H1 (cell line): Measurements from ENCODE around the gene NT5C. TPM values are rescaled to one million over a fixed set of nuclear protein-coding genes. Genes with fewer than 3 reads are reported as not detected.

ENCODE experiments used
- CTCF ChIA-PET: fragments of 300-600 bp; sonication (Branson Sonifier 250); formaldehyde crosslinking; loops from one replicate; lab custom pipeline; 2021; ENCODE audit not compliant: partially characterized antibody; lab: Charles Lee
- POLR2A ChIA-PET: fragments of 300-600 bp; sonication (Branson Sonifier 250); formaldehyde crosslinking; loops from one replicate; lab custom pipeline; 2021; ENCODE audit warnings: inconsistent platforms; ENCODE audit not compliant: partially characterized antibody; lab: Charles Lee
- DNase-seq, 2 experiments: peaks; one replicate each; pipeline versions ENCODE4 v3.0.0 to v3.0.0-alpha.2; 2010 to 2022; ENCODE audit warnings: low spot score in 2 of 2, low read depth in 1 of 2, mixed read lengths in 1 of 2
- FAIRE-seq: peaks from 2 replicates; lab custom pipeline; 2011; peaks lifted over from hg19 to GRCh38; lab: Jason Lieb, UNC
- H2AFZ ChIP-seq: 2 replicates; pipeline ENCODE4 v1.8.1; 2012; ENCODE audit warnings: low read length, inconsistent platforms
- H2AK5ac ChIP-seq: 2 replicates; pipeline ENCODE4 v1.6.1; 2013; ENCODE audit warnings: low read depth, low read length
- H2BK120ac ChIP-seq: replicated peaks from 2 replicates; pipeline ENCODE3; 2013; ENCODE audit warnings: low read depth, low read length, inconsistent platforms
- H2BK12ac ChIP-seq: 2 replicates; pipeline ENCODE4 v1.6.1; 2013; ENCODE audit warnings: low read depth, low read length
- H2BK15ac ChIP-seq: 2 replicates; pipeline ENCODE4 v1.6.1; 2013; ENCODE audit warnings: low read length
- H2BK20ac ChIP-seq: 2 replicates; pipeline ENCODE4 v1.6.1; 2013; ENCODE audit warnings: low read length
- H2BK5ac ChIP-seq: 2 replicates; pipeline ENCODE4 v1.6.1; 2013; ENCODE audit warnings: low read depth, low read length
- H3K14ac ChIP-seq: 2 replicates; pipeline ENCODE4 v1.6.1; 2013; ENCODE audit warnings: inconsistent platforms; ENCODE audit not compliant: insufficient read length
- H3K18ac ChIP-seq: 2 replicates; pipeline ENCODE4 v1.6.1; 2013; ENCODE audit warnings: low read length; ENCODE audit errors: extremely low read depth
- H3K23ac ChIP-seq: 2 replicates; pipeline ENCODE4 v1.6.1; 2013; ENCODE audit warnings: inconsistent platforms; ENCODE audit not compliant: insufficient read length
- H3K23me2 ChIP-seq: 2 replicates; pipeline ENCODE4 v1.6.1; 2013; ENCODE audit warnings: low read depth, low read length
- H3K27ac ChIP-seq: 2 replicates; pipeline ENCODE4 v1.6.1; 2011; ENCODE audit warnings: low read depth, low read length, inconsistent platforms
- H3K27me3 ChIP-seq, 4 experiments: replicated peaks in 1 of 4; 1 replicate in 1 of 4; 2 replicates in 3 of 4; pipeline versions ENCODE4 v1.6.1 to v1.8.1; 2011 to 2013; ENCODE audit warnings: low read length in 3 of 4, mild to moderate bottlenecking in 3 of 4, inconsistent platforms in 2 of 4, mixed read lengths in 2 of 4, moderate library complexity in 1 of 4; ENCODE audit not compliant: control insufficient read depth in 3 of 4, insufficient read depth in 3 of 4; ENCODE audit errors: extremely low read depth in 1 of 4
- H3K36me3 ChIP-seq, 4 experiments: 2 replicates each; pipeline versions ENCODE4 v1.6.1 to v1.8.1; 2011 to 2013; ENCODE audit warnings: mild to moderate bottlenecking in 4 of 4, low read length in 3 of 4, moderate library complexity in 2 of 4, control low read depth in 1 of 4, inconsistent platforms in 1 of 4; ENCODE audit not compliant: insufficient read depth in 4 of 4, control insufficient read depth in 2 of 4
- H3K4ac ChIP-seq: replicated peaks from 2 replicates; pipeline ENCODE3; 2013; ENCODE audit warnings: low read length, low read depth, mixed read lengths, inconsistent platforms; ENCODE audit not compliant: insufficient read length
- H3K4me1 ChIP-seq, 4 experiments: replicated peaks in 1 of 4; 1 replicate in 1 of 4; 2 replicates in 3 of 4; pipeline versions ENCODE4 v1.6.1 to v1.8.1; 2011 to 2013; ENCODE audit warnings: low read length in 3 of 4, inconsistent platforms in 2 of 4, mixed read lengths in 1 of 4; ENCODE audit not compliant: insufficient read depth in 4 of 4, control insufficient read depth in 3 of 4
- H3K4me2 ChIP-seq, 2 experiments: 2 replicates each; pipeline versions ENCODE4 v1.6.1 to v1.8.1; 2011 to 2013; ENCODE audit warnings: low read depth in 2 of 2, low read length in 2 of 2, control low read depth in 1 of 2, inconsistent platforms in 1 of 2, mild to moderate bottlenecking in 1 of 2; ENCODE audit not compliant: insufficient read depth in 1 of 2
- H3K4me3 ChIP-seq, 4 experiments: fragments of 200-600, 300-600 bp in 1 of 4; sonication (generic), shearing (Covaris generic), sonication (Bioruptor Twin) in 1 of 4; 2 replicates each; pipeline versions ENCODE4 v1.5.1 to v1.8.1; 2011 to 2016; ENCODE audit warnings: low read length in 4 of 4, low read depth in 3 of 4, control low read depth in 2 of 4, inconsistent platforms in 2 of 4, mild to moderate bottlenecking in 2 of 4, mixed read lengths in 1 of 4, moderate library complexity in 1 of 4; ENCODE audit not compliant: insufficient read depth in 2 of 4; ENCODE audit errors: extremely low read depth in 1 of 4
- H3K56ac ChIP-seq: replicated peaks from 2 replicates; pipeline ENCODE3; 2013; ENCODE audit warnings: low read depth, mild to moderate bottlenecking, mixed read lengths, low read length, inconsistent platforms; ENCODE audit not compliant: insufficient read length
- H3K79me1 ChIP-seq: 2 replicates; pipeline ENCODE4 v1.6.1; 2013; ENCODE audit warnings: low read depth, low read length, control low read depth
- H3K79me2 ChIP-seq, 2 experiments: 2 replicates each; pipeline versions ENCODE4 v1.6.1 to v1.8.1; 2012 to 2013; ENCODE audit warnings: low read length in 2 of 2, mild to moderate bottlenecking in 2 of 2, inconsistent platforms in 1 of 2; ENCODE audit not compliant: insufficient read depth in 2 of 2, control insufficient read depth in 1 of 2
- H3K9ac ChIP-seq, 4 experiments: replicated peaks in 1 of 4; 1 replicate in 1 of 4; 2 replicates in 3 of 4; pipeline versions ENCODE4 v1.6.1 to v1.8.1; 2011 to 2013; ENCODE audit warnings: low read depth in 3 of 4, low read length in 3 of 4, control low read depth in 2 of 4, mild to moderate bottlenecking in 2 of 4, moderate library complexity in 2 of 4, inconsistent platforms in 1 of 4; ENCODE audit errors: extremely low read depth in 1 of 4
- H3K9me3 ChIP-seq, 2 experiments: 2 replicates each; pipeline versions ENCODE4 v1.6.1 to v1.8.1; 2012 to 2013; ENCODE audit warnings: mild to moderate bottlenecking in 2 of 2, moderate library complexity in 2 of 2, control low read depth in 1 of 2, inconsistent platforms in 1 of 2, low read depth in 1 of 2, low read length in 1 of 2, mixed read lengths in 1 of 2; ENCODE audit not compliant: insufficient read depth in 2 of 2
- H4K20me1 ChIP-seq, 2 experiments: replicated peaks in 1 of 2; 2 replicates each; pipeline versions ENCODE3 to v1.8.1; 2011 to 2013; ENCODE audit warnings: inconsistent platforms in 2 of 2, low read length in 2 of 2, mild to moderate bottlenecking in 1 of 2; ENCODE audit not compliant: insufficient read depth in 2 of 2, control insufficient read depth in 1 of 2
- H4K5ac ChIP-seq: 2 replicates; pipeline ENCODE4 v1.6.1; 2013; ENCODE audit warnings: low read length, low read depth, mixed read lengths, inconsistent platforms; ENCODE audit not compliant: insufficient read length
- H4K8ac ChIP-seq: 2 replicates; pipeline ENCODE4 v1.8.0; 2013; ENCODE audit warnings: mild to moderate bottlenecking, moderate library complexity, low read length, inconsistent platforms; ENCODE audit not compliant: insufficient read depth; ENCODE audit errors: extremely low read depth
- H4K91ac ChIP-seq: replicated peaks from 2 replicates; pipeline ENCODE3; 2013; ENCODE audit warnings: low read length, mixed read lengths, inconsistent platforms; ENCODE audit not compliant: insufficient read length
- FOSL1 ChIP-seq: IDR thresholded peaks from 2 replicates; pipeline ENCODE4 v1.6.1; 2011; ENCODE audit warnings: mild to moderate bottlenecking, low read depth, low read length, moderate library complexity; ENCODE audit not compliant: insufficient read depth
- JUN ChIP-seq: IDR thresholded peaks from 2 replicates; pipeline ENCODE4 v1.6.1; 2011; ENCODE audit warnings: low read depth, mild to moderate bottlenecking, improper control_type of control experiment, low read length
- POLR2AphosphoS5 ChIP-seq: IDR thresholded peaks from 2 replicates; pipeline ENCODE4 v1.6.1; 2011; ENCODE audit warnings: low read depth, low read length
- RAD21 ChIP-seq, 2 experiments: IDR thresholded peaks in 1 of 2; conservative IDR thresholded peaks in 1 of 2; 2 replicates each; pipeline ENCODE4 v1.6.1; 2011; ENCODE audit warnings: low read depth in 2 of 2, low read length in 2 of 2, improper control_type of control experiment in 1 of 2, inconsistent platforms in 1 of 2, mild to moderate bottlenecking in 1 of 2, moderate library complexity in 1 of 2
- SIRT6 ChIP-seq: IDR thresholded peaks from one replicate; pipeline ENCODE4 v1.7.1; 2012; ENCODE audit warnings: low read length, inconsistent platforms
- WGBS, 2 experiments: shearing (Covaris generic) in 1 of 2; methylation state at CpG; one replicate each; pipeline versions ENCODE4 v1.1.6 to v1.1.7; 2013 to 2015; ENCODE audit warnings: low lambda C conversion rate in 2 of 2, mixed read lengths in 2 of 2, inconsistent platforms in 1 of 2, low coverage in 1 of 2, missing lambda C conversion rate in 1 of 2; ENCODE audit not compliant: insufficient replicate concordance in 2 of 2, insufficient coverage in 1 of 2, insufficient read length in 1 of 2; ENCODE audit errors: extremely low coverage in 1 of 2, missing lambda C conversion rate in 1 of 2; 5-methylcytosine and 5-hydroxymethylcytosine counted together
- polyA plus RNA-seq, 7 experiments: library from polyadenylated mRNA; depleted of rRNA in 3 of 7; stranded (reverse) in 5 of 7; unstranded in 2 of 7; fragments of >200 nt in 5 of 7; fragments of 200-250 nt in 2 of 7; gene quantifications; 1 replicate in 5 of 7; 2 replicates in 1 of 7; 4 replicates in 1 of 7; pipeline versions ENCODE4 v1.2.1 to v1.2.3, GENCODE V29; 2011 to 2013; ENCODE audit warnings: missing spikeins in 2 of 7, mixed read lengths in 2 of 7
- total RNA-seq: library from RNA; stranded (reverse); fragmentation: NEBNext Ultra II Directional; extraction: Animal tissue kit (Norgen Biotek cat#: 25700); gene quantifications from 2 replicates; pipeline ENCODE4 v1.2.1, GENCODE V29; 2021

The NT5C gene
- total and polyA plus RNA-seq, 2 of the 8 experiments (the other 6 are each of a cell fraction or from before 2014, with no cell fraction given) = 52.1 to 66.4 TPM

DNA sequence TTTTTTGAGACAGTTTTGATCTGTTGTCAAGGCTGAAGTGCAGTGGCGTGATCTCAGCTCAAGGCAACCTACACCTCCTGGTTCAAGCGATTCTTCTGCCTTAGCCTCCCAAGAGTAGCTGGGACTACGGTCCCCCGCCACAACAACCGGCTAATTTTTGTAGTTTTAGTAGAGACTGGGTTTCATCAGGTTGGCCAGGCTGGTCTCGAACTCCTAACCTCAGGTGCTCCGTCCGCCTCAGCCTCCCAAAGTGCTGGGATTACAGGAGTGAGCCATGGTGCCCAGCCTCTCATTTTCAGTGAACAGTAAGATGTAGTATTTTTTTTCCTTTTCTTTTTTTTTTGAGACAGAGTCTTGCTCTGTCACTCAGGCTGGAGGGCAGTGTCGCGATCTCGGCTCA lies 43.5 kb upstream of the NT5C start:
- Histone ChIP-seq H3K79me1 (no peaks in the 10 kb centered on the region; the same call in 1 of the 2 replicates), H3K79me2 (peaks cover 10 to 86% of the 10 kb centered on the region in 2 experiments), H4K20me1 (peaks cover 12 to 15% of the 10 kb centered on the region in 2 experiments), H3K27me3 (no peaks in the 10 kb centered on the region), H3K4me1 (no peaks in the 10 kb centered on the region; a peak in 1 of 7 replicates), H2BK20ac (no peak overlapping the region), H3K36me3 (peaks cover 25 to 93% (median 47%) of the 10 kb centered on the region in 4 experiments), H3K9ac (no peak overlapping the region), H3K4me2 (no peak overlapping the region), H3K4ac (no peak overlapping the region), H3K9me3 (no peaks in the 10 kb centered on the region), H2BK5ac (no peak overlapping the region), H3K27ac (no peak overlapping the region), H4K5ac (no peak overlapping the region), H2AK5ac (no peak overlapping the region), H2BK120ac (no peak overlapping the region), H4K91ac (no peak overlapping the region), H4K8ac (no peak overlapping the region), H2BK12ac (no peak overlapping the region), H3K23ac (no peak overlapping the region), H3K56ac (no peak overlapping the region), H3K4me3 (no peak overlapping the region), H3K23me2 (no peaks in the 10 kb centered on the region), H3K18ac (no peak overlapping the region), H3K14ac (no peak overlapping the region), H2AFZ (no peak overlapping the region), H2BK15ac (no peak overlapping the region)
- ChIA-PET CTCF (interaction anchor here (0.6 to 2.4 kb wide), 5 partner anchors 8 to 75 kb away, joined by 3 to 7 read pairs (median 3); no protein-coding TSS in a partner anchor), POLR2A (interaction anchor here (1.0 to 14.7 kb wide), 11 partner anchors 8 to 65 kb away, joined by 3 to 213 read pairs (median 6); partner anchors contain the start of genes ARMC7, JPT1 and SUMO2)
- WGBS, 2 experiments = 97% methylated on average over 9 of the region's 11 CpGs; no CpG with 5 or more reads in 1 of the 2 experiments
- FAIRE-seq (no peak), DNase-seq (no peak)
- TF ChIP-seq JUN = no peak
- TF ChIP-seq FOSL1 = no peak
- no peak for TF ChIP-seq SIRT6
- TF ChIP-seq POLR2AphosphoS5 = peak; percentile 20; the same call in 1 of the 2 replicates
- no peak for TF ChIP-seq RAD21 (IDR thresholded peaks at IDR 0.05 in 1 of 2, conservative IDR thresholded peaks at IDR 0.05 in 1 of 2; ENCODE audit: low read depth in 2 of 2, low read length in 2 of 2)
